HG03439 (cell line): ENCODE data around the gene BPIFB3.
"Not testable (repeated sequence)": the region's sequence is repeated elsewhere in the genome, so short reads cannot be mapped to it uniquely, and the experiment has no call there.

Experiments
- ATAC-seq: cut with Tn5 transposase; IDR thresholded peaks from one replicate; pipeline ENCODE4 v1.9.1; 2021; ENCODE audit warnings: mild to moderate bottlenecking, moderate library complexity; ENCODE audit not compliant: unreplicated experiment

Gene BPIFB3

DNA sequence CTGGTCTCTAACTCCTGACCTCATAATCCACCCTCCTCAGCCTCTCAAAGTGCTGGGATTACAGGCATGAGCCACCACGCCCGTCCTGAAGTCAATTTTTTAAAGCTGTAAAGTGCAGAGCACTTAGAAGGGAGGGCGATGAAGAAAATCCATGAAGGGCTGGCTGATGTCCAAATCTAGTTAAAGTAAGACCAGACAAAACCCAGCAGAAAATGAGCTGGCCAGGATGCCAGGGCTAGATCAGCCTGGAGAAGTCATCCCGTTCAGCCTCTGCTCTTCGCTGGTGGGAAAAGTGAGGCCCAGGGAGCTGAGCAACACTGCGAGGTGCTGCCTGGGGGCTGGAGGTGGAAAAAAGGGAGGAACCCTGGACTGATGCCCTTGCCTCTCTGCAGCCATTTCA lies 28.8 kb downstream of the BPIFB3 start:
- no peak for ATAC-seq

DNA sequence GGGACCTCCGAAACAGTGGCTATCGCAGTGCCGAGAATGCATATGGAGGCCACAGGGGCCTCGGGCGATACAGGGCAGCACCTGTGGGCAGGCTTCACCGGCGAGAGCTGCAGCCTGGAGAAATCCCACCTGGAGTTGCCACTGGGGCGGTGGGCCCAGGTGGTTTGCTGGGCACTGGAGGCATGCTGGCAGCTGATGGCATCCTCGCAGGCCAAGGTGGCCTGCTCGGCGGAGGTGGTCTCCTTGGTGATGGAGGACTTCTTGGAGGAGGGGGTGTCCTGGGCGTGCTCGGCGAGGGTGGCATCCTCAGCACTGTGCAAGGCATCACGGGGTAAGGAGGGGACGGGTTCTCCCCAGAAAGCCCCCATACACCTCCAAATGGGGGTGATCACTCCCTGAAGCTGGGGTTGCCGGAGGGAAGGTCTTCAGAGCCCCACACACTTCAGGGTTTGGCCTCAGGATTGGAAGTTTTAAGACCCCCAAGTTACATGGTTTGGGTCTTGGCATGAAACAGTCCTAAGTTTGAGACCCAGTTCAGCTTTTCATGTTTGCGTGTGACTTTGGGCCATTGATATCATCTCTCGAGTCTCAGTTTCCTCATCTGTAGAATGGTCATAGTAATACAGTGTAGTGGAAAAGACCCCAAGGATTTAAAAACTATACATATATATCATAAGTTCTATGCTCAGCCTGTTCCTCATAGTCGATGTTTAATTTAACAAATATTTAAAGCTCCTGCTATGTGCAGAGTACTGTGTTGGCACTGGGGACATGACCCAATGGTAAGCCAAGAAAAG lies 30.0 kb downstream of the BPIFB3 start:
- no peak for ATAC-seq

DNA sequence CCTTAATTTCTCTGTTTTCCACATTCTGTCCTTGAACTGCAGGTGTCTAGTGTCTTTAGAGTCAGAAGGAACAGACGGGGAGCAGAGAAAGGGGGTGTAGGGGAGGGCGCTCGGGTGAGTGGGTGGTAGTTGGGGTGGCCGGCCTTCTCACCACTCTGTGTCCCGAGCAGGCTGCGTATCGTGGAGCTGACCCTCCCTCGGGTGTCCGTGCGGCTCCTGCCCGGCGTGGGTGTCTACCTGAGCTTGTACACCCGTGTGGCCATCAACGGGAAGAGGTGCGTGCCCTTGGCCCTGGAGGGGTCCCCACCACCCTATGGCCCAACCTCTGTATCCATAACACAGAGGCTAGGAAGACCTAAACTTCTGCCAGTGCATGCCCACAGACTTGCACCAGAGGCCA lies 31.0 kb downstream of the BPIFB3 start:
- ATAC-seq: no peak

DNA sequence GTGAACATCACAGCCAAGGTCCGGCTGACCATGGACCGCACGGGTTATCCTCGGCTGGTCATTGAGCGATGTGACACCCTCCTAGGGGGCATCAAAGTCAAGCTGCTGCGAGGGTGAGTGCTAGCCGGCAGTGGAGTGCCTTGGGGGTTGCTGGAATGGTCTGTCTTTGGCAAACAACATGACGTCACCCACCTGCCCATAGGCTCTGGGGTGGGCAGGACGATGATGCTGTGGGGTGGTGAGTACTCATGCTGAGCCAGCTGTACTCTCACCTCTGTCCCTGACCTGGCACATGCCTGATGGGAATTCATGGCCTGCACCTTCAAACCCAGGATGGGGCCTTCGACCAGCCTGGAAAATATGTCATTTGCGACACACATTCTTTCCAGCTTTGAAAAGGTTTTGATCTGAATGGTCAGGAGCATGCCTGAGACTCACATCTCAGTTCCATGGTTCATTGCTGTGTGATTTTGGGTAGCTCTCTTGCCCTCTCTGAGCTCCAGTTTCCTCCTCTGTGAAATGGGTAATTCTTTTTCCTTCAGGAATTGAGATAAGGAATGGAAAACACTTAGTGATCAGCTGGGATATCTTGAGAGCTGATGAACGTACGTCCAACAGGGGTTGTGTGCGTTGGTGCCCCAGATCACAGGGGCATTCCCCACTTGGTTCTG lies 32.5 kb downstream of the BPIFB3 start:
- ATAC-seq: no peak

DNA sequence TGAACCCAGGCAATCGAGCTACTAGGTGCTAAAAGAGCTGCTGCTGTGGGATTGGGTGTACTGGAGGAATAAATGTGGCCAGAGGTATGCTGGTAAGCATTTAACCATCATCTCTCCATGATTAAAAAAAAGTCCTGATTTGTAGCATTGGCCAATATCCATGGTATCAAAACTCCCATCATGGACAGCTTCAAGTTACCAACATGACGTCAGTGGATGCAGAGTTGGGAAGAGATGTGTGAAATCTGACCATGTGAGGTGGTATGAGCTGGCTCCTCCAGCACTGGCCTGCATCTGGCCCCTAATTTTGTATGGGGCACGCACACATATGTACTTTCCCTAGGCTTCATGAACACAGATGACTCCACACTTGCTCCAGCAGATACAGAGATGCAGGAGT lies 37.4 kb downstream of the BPIFB3 start:
- no peak for ATAC-seq

DNA sequence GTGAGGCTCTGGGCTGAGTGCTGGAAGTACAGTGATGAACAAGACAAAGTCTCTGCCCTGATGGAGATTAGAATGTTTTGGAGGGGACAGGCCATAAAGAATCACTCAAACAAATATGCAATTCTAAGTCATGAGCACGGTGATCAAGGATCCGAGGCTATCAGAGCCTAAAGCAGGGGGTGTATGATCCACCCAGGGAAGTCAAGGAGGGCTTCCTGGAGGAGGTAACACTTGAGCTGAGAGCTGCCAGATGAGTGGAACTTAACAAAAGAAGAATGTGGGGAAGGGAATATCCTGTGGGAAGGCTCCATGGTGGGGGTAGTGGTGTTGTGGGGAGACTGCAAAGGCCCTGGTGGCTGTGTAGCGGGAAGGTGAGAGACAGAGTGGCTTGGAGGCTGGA lies 38.0 kb downstream of the BPIFB3 start:
- ATAC-seq: no peak

DNA sequence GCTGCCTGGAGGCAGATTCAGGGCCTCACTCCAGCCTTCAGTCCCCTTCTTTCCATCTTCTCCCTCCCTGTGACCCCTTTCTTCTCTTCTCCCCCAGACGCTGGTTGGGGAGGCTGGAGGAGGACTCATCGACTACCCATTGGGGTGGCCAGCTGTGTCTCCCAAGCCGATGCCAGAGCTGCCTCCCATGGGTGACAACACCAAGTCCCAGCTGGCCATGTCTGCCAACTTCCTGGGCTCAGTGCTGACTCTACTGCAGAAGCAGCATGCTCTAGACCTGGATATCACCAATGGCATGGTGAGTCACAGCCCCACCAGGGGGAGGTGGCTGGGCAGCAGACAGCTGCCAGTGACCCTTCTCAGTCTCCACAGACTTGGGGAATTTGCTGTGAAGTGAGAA lies 38.7 kb downstream of the BPIFB3 start:
- no peak for ATAC-seq

DNA sequence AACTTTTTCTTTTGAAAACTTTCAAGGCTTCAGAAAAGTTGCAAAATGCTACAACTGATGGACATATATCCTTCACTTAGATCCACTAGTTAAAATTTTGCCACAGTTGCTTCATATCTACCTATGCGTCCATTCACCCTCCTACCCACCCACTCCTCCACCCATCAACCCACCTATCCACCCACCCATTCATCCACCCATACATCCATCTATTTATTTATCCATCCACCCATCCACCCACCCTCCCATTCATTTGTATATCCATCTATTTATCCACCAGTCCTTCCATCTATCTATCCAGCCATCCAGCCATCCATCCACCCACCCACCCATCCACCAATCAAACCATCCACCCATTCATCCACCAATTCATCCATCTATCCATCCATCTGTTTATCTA lies 39.4 kb downstream of the BPIFB3 start:
- no peak for ATAC-seq

DNA sequence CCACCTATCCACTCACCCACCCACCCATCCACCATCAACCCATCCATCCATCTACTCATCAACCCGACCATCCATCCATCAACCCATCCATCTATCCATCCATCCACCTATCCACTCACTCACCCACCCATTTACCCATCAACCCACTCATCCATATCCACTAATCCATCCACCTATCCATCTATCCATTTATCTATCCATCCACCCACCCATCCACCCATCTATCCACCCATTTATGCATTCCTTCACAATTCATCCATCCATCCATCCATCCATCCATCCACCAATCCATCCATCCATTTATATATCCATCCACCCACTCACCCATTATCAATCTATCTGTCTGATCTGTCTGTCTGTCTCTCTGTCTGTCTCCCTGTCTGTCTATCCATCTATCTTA lies 39.9 kb downstream of the BPIFB3 start:
- ATAC-seq: no peak

DNA sequence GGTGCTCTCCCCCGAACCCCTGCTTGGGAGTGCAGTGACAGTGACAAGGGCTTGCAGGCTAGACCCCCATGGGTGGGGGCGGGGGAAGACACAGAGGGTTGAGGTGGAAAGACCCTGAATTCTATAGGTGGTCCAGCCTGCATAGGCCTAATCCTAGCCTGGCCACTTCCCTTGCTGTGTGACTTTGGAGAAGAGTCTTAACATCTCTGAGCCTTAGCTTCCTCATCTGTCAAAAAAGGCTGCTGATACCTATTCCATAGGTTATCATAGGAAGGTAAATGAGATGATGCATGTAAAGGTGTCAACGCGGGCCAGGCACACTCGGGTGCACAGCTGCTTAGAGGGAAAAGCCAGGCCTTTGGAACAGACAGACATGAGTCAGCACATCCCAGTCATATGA lies 41.5 kb downstream of the BPIFB3 start:
- ATAC-seq: no peak

DNA sequence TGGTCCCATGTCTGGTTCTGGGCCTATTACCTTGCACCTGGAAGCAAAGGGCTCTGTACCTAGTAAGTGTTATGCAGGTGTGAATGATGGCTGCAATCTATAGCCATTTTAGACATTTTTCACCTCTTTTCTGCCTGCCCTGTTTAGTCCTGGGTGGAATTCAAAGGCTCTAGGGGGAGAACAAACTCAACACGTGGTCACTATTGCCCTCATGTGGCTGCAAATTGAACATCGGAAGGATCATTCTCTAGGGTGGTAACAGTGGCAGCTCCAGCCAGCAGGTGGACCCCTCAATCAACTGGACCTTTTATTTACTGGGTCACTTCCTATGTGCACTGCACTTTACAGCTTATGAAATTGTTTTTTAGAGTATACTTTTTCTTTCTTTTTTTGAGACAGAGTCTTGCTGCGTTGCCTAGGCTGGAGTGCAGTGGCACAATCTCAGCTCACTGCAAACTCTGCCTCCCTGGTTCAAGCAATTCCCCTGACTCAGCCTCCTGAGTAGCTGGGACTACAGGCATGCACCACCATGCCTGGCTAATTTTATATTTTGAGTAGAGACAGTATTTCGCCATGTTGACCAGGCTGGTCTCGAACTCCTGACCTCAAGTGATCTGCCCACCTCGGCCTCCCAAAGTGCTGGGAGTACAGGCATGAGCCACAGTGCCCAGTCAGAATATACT lies 42.3 kb downstream of the BPIFB3 start:
- not testable (repeated sequence) for ATAC-seq

DNA sequence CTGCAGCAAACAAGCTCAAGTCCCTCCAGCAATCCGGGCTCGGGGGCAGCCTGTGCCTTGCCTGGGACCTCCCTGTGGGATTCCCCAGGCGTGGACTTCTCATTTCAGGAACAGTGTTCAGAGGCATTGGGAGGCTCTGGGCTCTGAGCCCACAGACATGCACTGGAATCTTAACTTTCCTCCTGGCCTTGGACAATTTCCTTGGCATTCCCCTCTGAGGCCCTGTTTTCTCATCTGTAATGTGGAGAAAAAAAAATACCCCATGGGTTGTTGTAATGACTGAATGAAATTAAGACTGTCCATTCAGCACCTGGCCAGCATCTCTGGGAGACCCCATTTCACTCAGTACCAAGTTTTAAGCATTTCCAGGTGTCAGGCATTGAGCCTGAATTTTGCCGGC lies 43.3 kb downstream of the BPIFB3 start:
- no peak for ATAC-seq

DNA sequence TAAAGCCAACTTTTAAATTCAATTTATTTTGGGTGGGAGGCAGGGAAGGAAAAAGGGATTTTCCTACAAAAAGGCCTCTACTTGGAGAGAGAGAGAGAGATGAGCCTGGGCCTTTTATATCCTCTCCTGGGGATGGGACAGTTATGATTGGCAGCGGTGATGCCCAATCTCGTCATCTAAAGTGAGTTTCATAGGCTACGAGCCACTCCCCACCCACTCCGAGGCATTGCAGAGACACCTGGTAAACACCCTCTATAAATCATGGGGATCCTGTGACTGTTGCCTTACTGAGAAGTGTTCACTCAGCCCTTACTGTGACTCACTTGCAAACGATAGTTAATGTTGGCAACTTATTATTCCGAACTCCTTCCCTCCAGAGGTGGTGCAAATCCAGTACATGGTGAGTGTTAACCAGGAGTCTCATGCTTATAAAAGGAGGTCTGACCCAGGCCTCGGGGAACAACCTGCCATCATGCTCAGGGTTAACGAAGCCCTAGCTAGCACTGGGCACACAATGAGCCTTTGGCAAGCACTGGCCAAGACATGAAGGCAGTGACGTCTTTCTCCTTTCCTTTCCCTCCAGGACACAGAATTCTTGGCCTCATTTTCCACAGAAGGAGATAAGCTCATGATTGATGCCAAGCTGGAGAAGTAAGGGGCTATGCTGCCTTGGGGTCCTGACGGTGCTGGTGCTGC lies 46.3 kb downstream of the BPIFB3 start:
- ATAC-seq: no peak

DNA sequence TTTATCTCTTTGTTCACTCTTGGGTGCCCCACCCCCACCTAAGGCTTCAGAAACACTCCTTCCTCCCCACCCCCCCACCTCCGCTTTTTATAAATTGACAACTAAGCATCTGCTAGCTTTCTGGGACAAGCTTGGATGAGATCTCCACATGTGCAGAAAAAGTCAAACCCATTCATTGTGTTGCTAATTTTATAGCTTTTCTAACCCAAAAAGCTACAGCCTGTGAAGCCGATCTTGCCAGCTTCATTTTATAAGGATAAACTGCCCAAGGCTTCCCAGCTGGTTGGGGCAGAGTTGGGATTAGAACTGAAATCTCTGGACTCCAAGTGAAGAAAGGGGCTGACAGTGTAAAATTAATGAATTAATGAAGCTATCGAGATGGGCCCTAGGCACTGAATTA lies 49.9 kb downstream of the BPIFB3 start:
- no peak for ATAC-seq

DNA sequence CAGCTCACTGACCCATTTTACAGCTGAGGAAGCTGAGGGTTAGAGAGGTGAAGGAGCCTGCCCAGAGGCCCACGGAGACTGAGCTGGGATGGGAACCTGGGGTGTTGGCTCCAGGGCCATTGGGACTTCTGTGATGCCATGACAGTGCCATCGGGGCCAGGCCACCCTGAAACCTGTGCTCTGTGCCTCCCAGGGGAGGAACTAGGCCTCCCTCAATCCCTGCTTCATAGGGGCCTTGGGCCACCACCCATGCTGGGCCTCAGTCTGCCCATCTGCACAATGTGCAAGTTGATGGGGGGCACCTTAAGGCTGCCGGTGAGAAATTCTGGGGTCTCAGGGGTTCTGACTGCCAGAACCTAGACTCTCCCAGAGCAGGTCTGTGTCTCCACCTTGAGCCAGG lies 50.6 kb downstream of the BPIFB3 start:
- ATAC-seq: no peak

DNA sequence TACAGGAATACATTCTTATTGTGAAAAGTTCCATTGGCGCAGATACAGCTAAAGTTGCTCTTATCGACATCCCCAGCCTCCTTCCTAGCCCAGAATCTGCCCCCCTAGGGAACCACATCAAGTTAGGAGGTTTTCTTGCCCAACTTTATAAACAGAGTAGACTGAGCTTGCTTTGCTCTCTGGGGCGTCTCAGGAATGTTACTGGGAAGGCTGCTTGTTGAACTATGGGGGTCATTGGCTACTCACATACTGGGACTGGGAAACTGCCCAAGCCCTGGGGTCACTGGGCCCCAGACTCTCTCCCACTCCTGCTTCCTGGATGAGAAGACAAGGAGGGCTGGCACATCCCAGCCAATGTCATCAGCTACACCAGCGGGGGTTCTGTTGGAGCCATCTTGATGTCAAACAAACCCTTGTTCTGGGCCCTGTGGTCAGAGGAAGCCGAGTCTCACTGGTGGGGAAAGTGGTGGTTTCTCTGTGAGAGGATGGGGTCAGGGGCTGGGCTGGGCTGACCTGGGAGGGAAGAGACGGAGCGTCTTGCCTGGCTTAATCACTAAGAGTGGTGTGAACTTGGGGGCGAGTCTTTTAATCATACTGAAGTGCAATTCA lies 51.7 kb downstream of the BPIFB3 start:
- no peak for ATAC-seq

DNA sequence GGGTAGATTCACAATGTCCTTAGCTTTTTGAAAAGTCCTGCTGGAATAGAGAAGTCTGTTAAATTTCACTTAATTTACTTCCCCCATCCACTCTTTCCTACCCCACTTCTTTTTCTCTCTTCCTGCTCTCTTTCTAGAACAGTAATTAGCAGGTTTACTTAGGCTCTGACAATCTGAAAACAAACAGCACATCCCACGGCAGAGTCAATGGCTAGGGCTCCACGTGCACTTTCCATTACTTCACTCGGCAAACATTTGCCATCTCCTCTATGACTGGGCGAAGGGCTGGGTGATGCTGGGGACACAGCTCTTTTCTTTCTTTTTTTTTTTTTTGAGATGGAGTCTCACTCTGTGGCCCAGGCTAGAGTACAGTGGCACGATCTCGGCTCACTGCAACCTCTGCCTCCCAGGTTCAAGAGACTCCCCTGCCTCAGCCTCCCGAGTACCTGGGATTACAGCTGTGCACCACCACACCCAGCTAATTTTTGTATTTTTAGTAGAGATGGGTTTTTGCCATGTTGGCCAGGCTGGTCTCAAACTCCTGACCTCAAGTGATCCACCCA lies 52.4 kb downstream of the BPIFB3 start:
- not testable (repeated sequence) for ATAC-seq

DNA sequence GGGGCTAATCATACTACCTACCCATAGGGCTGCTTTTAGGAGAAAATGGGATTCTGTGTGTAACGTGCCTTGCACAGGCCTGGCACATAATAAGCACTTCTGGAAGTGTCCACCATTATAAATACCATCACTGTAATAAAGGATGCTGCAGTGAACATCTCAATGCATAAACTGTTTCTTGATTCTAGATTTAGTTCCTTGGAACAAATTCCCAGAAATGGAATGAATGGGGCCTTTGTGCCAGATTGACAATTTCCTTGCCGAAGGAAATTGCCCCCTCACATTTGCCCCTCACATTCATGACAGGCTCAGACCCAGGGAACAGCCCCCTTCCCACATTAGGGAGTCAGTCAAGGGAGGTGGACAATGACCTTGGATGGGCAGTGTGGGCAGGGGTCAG lies 55.0 kb downstream of the BPIFB3 start:
- ATAC-seq: no peak

DNA sequence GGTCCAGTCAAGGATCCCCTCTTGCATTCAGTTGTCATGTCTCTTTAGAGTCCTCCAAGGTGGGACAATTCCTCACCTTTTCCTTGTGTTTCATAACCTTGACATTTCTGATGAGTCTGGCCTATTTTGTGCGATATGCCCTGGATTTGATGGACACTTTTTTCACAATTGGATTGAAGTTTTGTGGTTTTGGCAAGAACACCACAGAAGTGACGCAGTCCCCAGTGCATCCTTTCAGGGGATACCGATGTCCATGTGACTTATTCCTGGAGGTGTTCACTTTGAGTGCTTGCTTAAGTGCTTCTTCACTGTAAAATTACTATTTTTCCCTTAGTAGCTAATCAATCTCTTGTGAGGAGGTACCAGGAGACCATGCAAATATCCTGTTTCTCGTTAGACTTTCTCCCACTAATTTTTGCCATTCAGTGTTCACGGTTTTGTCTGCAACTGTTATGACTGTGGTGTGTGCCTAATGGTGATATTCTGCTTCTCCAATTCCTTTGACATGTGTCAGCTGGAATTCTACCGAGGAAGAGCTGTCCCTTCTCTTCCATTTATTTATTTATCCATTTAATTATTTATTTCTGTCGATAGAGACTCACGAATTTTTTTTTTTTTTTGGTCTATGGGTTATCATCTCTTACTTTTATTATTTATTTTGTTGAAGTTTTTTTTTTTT lies 56.6 kb downstream of the BPIFB3 start:
- no peak for ATAC-seq

DNA sequence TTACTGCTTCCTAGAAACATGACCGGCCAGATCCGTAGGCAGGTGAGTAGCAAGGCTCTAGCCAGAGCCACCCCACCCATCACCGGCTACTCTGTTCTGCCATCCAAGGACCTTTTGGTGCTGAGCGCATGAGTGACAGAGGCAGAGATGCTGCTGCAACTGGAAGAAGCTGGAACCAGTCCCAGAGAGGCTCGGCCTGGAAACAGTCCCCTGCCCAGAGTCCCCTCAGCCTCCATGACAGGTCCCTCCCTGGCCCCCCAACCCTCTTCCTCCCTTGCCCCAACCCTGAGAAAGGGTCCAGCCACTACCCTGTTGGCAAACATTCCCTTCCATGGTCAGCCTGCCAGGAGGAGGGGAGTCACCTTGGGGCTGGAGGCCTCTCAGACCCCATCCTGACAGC lies 57.6 kb downstream of the BPIFB3 start:
- no peak for ATAC-seq
